PC-9 (cell line): ENCODE measurements around the gene ABR. TPM values are rescaled to one million over a fixed set of nuclear protein-coding genes. Genes with fewer than 3 reads are reported as not detected.

ENCODE experiments used
- BruUV-seq: library from RNA; stranded (reverse); fragments of 400-500 nt; replicated peaks from 2 replicates; lab custom pipeline; 2021; lab: Mats Ljungman, UMichigan
- CTCF ChIA-PET: fragments of 300-600 bp; sonication (Branson Sonifier 250); formaldehyde crosslinking; loops from one replicate; lab custom pipeline; 2022; ENCODE audit warnings: antibody characterized with exemption; lab: Charles Lee
- POLR2A ChIA-PET: fragments of 300-600 bp; sonication (Branson Sonifier 250); formaldehyde crosslinking; loops from one replicate; lab custom pipeline; 2022; ENCODE audit warnings: antibody characterized with exemption; ENCODE audit not compliant: unreplicated experiment; lab: Charles Lee
- DNase-seq, 2 experiments: peaks; one replicate each; pipeline versions ENCODE4 v3.0.0 to v3.0.0-alpha.2; 2015 to 2022; ENCODE audit warnings: mixed read lengths in 1 of 2
- H2AFZ ChIP-seq: fragments of 200-600 bp; sonication (generic); 2 replicates; pipeline ENCODE4 v1.8.1; 2017; ENCODE audit warnings: antibody characterized with exemption
- H3F3A ChIP-seq: fragments of 200-600 bp; sonication (generic); 2 replicates; pipeline ENCODE4 v1.8.1; 2017; ENCODE audit warnings: antibody characterized with exemption, mild to moderate bottlenecking, low read depth; ENCODE audit not compliant: insufficient read depth
- H3K27ac ChIP-seq: fragments of 200-600 bp; sonication (generic); 2 replicates; pipeline ENCODE4 v1.6.1; 2016; ENCODE audit warnings: mixed run types
- H3K27me3 ChIP-seq: fragments of 200-600 bp; sonication (generic); 2 replicates; pipeline ENCODE4 v1.6.1; 2016; ENCODE audit warnings: low read depth, mixed run types; ENCODE audit not compliant: insufficient read depth
- H3K36me3 ChIP-seq: fragments of 200-600 bp; sonication (generic); 2 replicates; pipeline ENCODE4 v1.6.1; 2016; ENCODE audit warnings: low read depth, mixed run types
- H3K4me1 ChIP-seq: fragments of 200-600 bp; sonication (generic); replicated peaks from 2 replicates; pipeline ENCODE4 v1.6.1; 2016; ENCODE audit warnings: mixed run types; ENCODE audit not compliant: insufficient read depth
- H3K4me2 ChIP-seq: fragments of 200-600 bp; sonication (generic); 2 replicates; pipeline ENCODE4 v1.6.1; 2017; ENCODE audit warnings: mixed run types
- H3K4me3 ChIP-seq: fragments of 200-600 bp; sonication (generic); 2 replicates; pipeline ENCODE4 v1.6.1; 2016; ENCODE audit warnings: mixed run types
- H3K79me2 ChIP-seq: fragments of 200-600 bp; sonication (generic); 2 replicates; pipeline ENCODE4 v1.6.1; 2017; ENCODE audit warnings: low read depth, mixed run types
- H3K9me2 ChIP-seq: fragments of 200-600 bp; sonication (generic); 2 replicates; pipeline ENCODE4 v1.8.1; 2017; ENCODE audit warnings: mild to moderate bottlenecking; ENCODE audit not compliant: insufficient read depth
- H3K9me3 ChIP-seq: fragments of 200-600 bp; sonication (generic); 2 replicates; pipeline ENCODE4 v1.8.1; 2016; ENCODE audit warnings: low read depth; ENCODE audit not compliant: insufficient read depth
- H4K20me1 ChIP-seq: fragments of 200-600 bp; sonication (generic); 2 replicates; pipeline ENCODE4 v1.8.1; 2017; ENCODE audit not compliant: insufficient read depth
- EZH2 ChIP-seq: fragments of 200-600 bp; sonication (generic); IDR thresholded peaks from 2 replicates; pipeline ENCODE4 v1.8.0; 2017; ENCODE audit warnings: antibody characterized with exemption, low read depth
- intact Hi-C: fragments of 100-400 bp; cut with micrococcal nuclease; formaldehyde crosslinking; loops from one replicate; pipeline ENCODE4 v1.10.0; 2022; ENCODE audit not compliant: unreplicated experiment
- total RNA-seq: library from RNA; stranded (reverse); gene quantifications from 2 replicates; pipeline ENCODE4 v1.2.3, GENCODE V29; 2021
- TF ChIP-seq, protein P1 (sequence below): fragments of 200-600 bp; sonication (generic); conservative IDR thresholded peaks from 2 replicates; pipeline ENCODE4 v1.6.1; 2017; ENCODE audit warnings: mixed run types, antibody characterized with exemption, mild to moderate bottlenecking, moderate library complexity

The ABR gene
- total RNA-seq, 1 experiment from 2014 or later: 76.0 TPM

DNA sequence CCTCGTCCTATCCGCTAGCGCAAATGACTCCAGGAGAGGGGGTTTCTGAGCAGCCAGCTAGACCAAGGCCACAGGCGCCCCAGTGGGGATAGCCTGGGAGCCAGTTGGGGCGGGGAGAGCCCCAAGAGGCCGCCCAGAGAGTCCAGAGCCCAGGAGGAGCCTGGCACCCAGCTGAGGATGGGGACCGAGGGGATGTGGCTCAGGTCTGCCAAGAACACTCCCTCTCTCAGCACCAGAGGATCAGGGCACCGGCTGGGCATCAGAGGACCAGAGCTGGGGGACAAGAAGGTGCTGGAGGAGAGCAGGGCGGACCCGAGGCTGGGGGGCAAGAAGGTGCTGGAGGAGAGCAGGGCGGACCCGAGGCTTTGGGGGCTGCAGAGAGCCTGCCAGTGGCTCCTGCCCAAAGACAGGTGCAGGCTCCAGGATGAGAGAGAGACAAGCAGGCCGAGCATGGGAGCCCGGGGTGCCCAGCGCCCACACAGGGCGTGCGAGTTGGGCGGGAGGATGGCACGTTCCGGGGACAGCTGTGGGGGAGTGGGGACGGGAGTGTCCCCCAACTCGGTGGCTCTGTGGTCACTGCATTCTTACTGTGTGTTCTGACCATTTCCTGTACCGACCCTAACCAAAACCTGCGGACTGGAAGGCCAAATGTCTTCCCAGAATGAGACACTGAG is 143.5 kb downstream of the ABR start:
- Histone ChIP-seq H3K9me3 (no peaks in the 10 kb centered on the region), H3K4me1 (no peaks in the 10 kb centered on the region), H2AFZ (no peak overlapping the region), H3K36me3 (no peaks in the 10 kb centered on the region), H3K27ac (no peak overlapping the region), H3K79me2 (no peaks in the 10 kb centered on the region), H3K9me2 (no peaks in the 10 kb centered on the region), H3F3A (no peaks in the 10 kb centered on the region), H3K27me3 (no peaks in the 10 kb centered on the region), H4K20me1 (peaks cover 10% of the 10 kb centered on the region; the same call in 1 of the 2 replicates), H3K4me2 (no peak overlapping the region), H3K4me3 (no peak overlapping the region)
- no peak for TF ChIP-seq EZH2
- TF ChIP-seq, protein P1, sequence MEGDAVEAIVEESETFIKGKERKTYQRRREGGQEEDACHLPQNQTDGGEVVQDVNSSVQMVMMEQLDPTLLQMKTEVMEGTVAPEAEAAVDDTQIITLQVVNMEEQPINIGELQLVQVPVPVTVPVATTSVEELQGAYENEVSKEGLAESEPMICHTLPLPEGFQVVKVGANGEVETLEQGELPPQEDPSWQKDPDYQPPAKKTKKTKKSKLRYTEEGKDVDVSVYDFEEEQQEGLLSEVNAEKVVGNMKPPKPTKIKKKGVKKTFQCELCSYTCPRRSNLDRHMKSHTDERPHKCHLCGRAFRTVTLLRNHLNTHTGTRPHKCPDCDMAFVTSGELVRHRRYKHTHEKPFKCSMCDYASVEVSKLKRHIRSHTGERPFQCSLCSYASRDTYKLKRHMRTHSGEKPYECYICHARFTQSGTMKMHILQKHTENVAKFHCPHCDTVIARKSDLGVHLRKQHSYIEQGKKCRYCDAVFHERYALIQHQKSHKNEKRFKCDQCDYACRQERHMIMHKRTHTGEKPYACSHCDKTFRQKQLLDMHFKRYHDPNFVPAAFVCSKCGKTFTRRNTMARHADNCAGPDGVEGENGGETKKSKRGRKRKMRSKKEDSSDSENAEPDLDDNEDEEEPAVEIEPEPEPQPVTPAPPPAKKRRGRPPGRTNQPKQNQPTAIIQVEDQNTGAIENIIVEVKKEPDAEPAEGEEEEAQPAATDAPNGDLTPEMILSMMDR: no peak
- CTCF ChIA-PET: no interaction called here
- DNase-seq: no peak
- no TSS peak for BruUV-seq
- POLR2A ChIA-PET: no interaction called here
- intact Hi-C loops: no loop called here

DNA sequence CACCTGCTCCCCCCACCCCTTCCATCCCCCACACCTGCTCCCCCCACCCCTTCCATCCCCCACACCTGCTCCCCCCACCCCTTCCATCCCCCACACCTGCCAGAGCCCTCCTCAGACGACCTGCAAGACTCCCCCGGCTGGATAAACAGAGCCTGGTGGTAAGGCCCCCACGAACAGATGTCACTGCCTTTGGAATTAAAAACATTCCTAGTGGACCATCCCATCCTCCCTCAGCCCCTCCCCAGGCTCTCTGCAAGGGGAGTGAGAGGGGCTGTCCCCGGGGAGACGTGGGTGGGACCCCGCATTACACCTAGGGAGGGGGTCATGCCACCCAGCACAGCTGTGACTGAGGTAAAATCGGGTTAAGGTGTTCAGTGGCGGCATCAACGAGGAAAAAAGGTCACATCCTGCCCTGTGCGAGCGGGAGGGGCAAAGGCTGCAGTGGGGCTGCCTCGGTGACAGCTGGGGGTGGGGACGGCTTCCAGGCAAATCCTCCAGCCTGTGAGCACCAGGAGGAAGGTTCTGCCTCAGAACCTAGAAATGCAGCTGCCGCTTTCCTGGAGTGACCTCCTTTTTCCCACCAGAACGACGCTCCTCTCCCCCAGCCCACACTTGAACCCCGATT is 144.1 kb downstream of the ABR start:
- no TSS peak for BruUV-seq
- no peak overlapping the region for H3K27ac ChIP-seq
- no peaks in the 10 kb centered on the region for H3K9me3 ChIP-seq
- POLR2A ChIA-PET: no interaction called here
- H3K4me2 ChIP-seq: no peak overlapping the region
- no peaks in the 10 kb centered on the region for H3K79me2 ChIP-seq
- CTCF ChIA-PET: no interaction called here
- H3K27me3 ChIP-seq: no peaks in the 10 kb centered on the region
- intact Hi-C loops: no loop called here
- no peaks in the 10 kb centered on the region for H3K36me3 ChIP-seq
- no peaks in the 10 kb centered on the region for H3K9me2 ChIP-seq
- H3F3A ChIP-seq: no peaks in the 10 kb centered on the region
- DNase-seq: no peak
- H2AFZ ChIP-seq: no peak overlapping the region
- peaks cover 14% of the 10 kb centered on the region; the same call in 1 of the 2 replicates for H4K20me1 ChIP-seq
- no peaks in the 10 kb centered on the region for H3K4me1 ChIP-seq
- H3K4me3 ChIP-seq: no peak overlapping the region
- TF ChIP-seq EZH2: no peak
- TF ChIP-seq, protein P1: no peak

DNA sequence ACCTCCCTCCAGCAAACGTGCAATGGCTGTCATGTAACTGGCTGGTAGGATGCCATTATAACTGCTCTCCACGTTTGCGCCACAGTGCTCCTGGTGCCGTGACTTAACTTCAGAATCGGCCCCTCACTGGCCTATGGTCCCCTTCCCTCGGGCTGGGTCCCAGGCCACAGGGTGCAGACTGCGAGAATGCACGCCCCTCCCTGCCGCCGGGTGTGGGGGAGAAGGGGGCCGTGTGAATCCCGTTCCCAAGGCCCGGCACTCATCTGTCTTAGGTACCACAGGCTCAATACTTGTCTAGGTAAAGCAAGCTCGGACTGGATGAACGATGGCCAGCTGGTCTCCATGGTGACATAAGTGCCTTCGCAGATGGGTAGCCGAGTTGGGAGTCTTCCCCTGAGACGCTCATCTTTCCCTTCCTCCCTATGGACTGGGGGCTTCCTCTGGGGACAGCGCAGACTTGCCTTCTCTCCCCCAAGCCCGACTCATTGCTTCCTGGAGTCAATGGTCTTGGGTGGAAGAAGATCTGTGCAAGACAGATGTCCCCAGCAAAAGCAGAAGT is 145.1 kb downstream of the ABR start:
- no peak overlapping the region for H3K27ac ChIP-seq
- H2AFZ ChIP-seq: no peak overlapping the region
- BruUV-seq: no TSS peak
- no peaks in the 10 kb centered on the region for H3K79me2 ChIP-seq
- H3F3A ChIP-seq: no peaks in the 10 kb centered on the region
- no peaks in the 10 kb centered on the region for H3K36me3 ChIP-seq
- no peak overlapping the region for H3K4me2 ChIP-seq
- H3K4me1 ChIP-seq: no peaks in the 10 kb centered on the region
- H4K20me1 ChIP-seq: peaks cover 16% of the 10 kb centered on the region; the same call in 1 of the 2 replicates
- TF ChIP-seq, protein P1: no peak
- no peak for TF ChIP-seq EZH2
- H3K27me3 ChIP-seq: no peaks in the 10 kb centered on the region
- intact Hi-C loops: no loop called here
- ChIA-PET CTCF (no interaction called here), POLR2A (no interaction called here)
- H3K9me2 ChIP-seq: no peaks in the 10 kb centered on the region
- no peaks in the 10 kb centered on the region for H3K9me3 ChIP-seq
- no peak overlapping the region for H3K4me3 ChIP-seq
- no peak for DNase-seq
